NCI-H128 (cell line): Measurements from ENCODE around the gene BLOC1S4.
"Not testable (repeated sequence)": the region's sequence is repeated elsewhere in the genome, so short reads cannot be mapped to it uniquely, and the experiment has no call there.

Source experiments
- DNase-seq: peaks from one replicate; lab custom pipeline; 2025; ENCODE audit not compliant: unreplicated experiment; lab: John Stamatoyannopoulos, UW

BLOC1S4 gene

GRCh38 chr4:6716018-6716911 lies at the start of gene BLOC1S4:
Gene BLOC1S4, plus strand, starts transcription at chr4:6716174. Its CDS starts 36 bp downstream, at chr4:6716210.
- DNase-seq = peak; percentile 77

GRCh38 chr4:6668391-6668790 lies 47.6 kb upstream of the BLOC1S4 start:
- no peak for DNase-seq

- no peak for DNase-seq
Measured at GRCh38 chr4:6671648-6672047, 44.3 kb upstream of the BLOC1S4 start.

GRCh38 chr4:6672131-6672530 lies 43.8 kb upstream of the BLOC1S4 start:
- no peak for DNase-seq

GRCh38 chr4:6672541-6673190 lies 43.3 kb upstream of the BLOC1S4 start:
- DNase-seq = not testable (repeated sequence)

GRCh38 chr4:6673191-6673659 lies 42.7 kb upstream of the BLOC1S4 start:
- DNase-seq = not testable (repeated sequence)

- DNase-seq = peak; percentile 1
Measured at GRCh38 chr4:6673660-6674499, 42.1 kb upstream of the BLOC1S4 start.

GRCh38 chr4:6674500-6675149 lies 41.3 kb upstream of the BLOC1S4 start:
- no peak for DNase-seq

- no peak for DNase-seq
Measured at GRCh38 chr4:6676722-6677558, 39.0 kb upstream of the BLOC1S4 start.

GRCh38 chr4:6680372-6681034 lies 35.5 kb upstream of the BLOC1S4 start:
- no peak for DNase-seq

GRCh38 chr4:6681191-6681590 lies 34.8 kb upstream of the BLOC1S4 start:
- DNase-seq = no peak

- no peak for DNase-seq
Measured at GRCh38 chr4:6682862-6683590, 32.9 kb upstream of the BLOC1S4 start.

- DNase-seq = no peak
Measured at GRCh38 chr4:6684656-6685055, 31.3 kb upstream of the BLOC1S4 start.

GRCh38 chr4:6686104-6686787 lies 29.7 kb upstream of the BLOC1S4 start:
- DNase-seq = no peak

GRCh38 chr4:6687947-6688878 lies 27.8 kb upstream of the BLOC1S4 start:
- no peak for DNase-seq

- DNase-seq = no peak
Measured at GRCh38 chr4:6688879-6689505, 27.0 kb upstream of the BLOC1S4 start.
